OCI-LY1 (cell line): ENCODE results near the gene CC2D2A.

Experiments used
- H2AFZ ChIP-seq: fragments of 200-600 bp; sonication (generic), shearing (Covaris generic); 2 replicates; pipeline ENCODE4 v1.6.0; 2014; ENCODE audit warnings: antibody characterized with exemption, mild to moderate bottlenecking, low read length
- H3F3A ChIP-seq: fragments of 200-600 bp; sonication (generic), shearing (Covaris generic); 2 replicates; pipeline ENCODE4 v1.6.0; 2014; ENCODE audit warnings: mild to moderate bottlenecking, antibody characterized with exemption, low read length, moderate library complexity; ENCODE audit not compliant: insufficient read depth
- H3K27ac ChIP-seq: fragments of 200-600 bp; sonication (generic); 2 replicates; pipeline ENCODE4 v1.5.1; 2014; ENCODE audit warnings: low read length, mixed run types, mild to moderate bottlenecking, low read depth; ENCODE audit not compliant: poor library complexity, severe bottlenecking
- H3K27me3 ChIP-seq: fragments of 200-600 bp; sonication (generic); 2 replicates; pipeline ENCODE4 v1.6.0; 2014; ENCODE audit warnings: antibody characterized with exemption, mild to moderate bottlenecking, low read length, moderate library complexity; ENCODE audit not compliant: insufficient read depth
- H3K36me3 ChIP-seq: fragments of 200-600 bp; sonication (generic); 2 replicates; pipeline ENCODE4 v1.6.1; 2014; ENCODE audit warnings: mild to moderate bottlenecking, antibody characterized with exemption, low read length, moderate library complexity, mixed read lengths; ENCODE audit not compliant: insufficient read depth
- H3K4me1 ChIP-seq: fragments of 200-600 bp; sonication (generic); 2 replicates; pipeline ENCODE4 v1.5.1; 2014; ENCODE audit warnings: mild to moderate bottlenecking, low read length, moderate library complexity; ENCODE audit not compliant: insufficient read depth, severe bottlenecking
- H3K4me2 ChIP-seq: fragments of 200-600 bp; sonication (generic), shearing (Covaris generic); 2 replicates; pipeline ENCODE4 v1.6.1; 2014; ENCODE audit warnings: low read length
- H3K4me3 ChIP-seq: fragments of 200-600 bp; sonication (generic); 2 replicates; pipeline ENCODE4 v1.5.1; 2014; ENCODE audit warnings: low read length, low read depth, mild to moderate bottlenecking, mixed read lengths; ENCODE audit not compliant: poor library complexity, severe bottlenecking
- H3K79me2 ChIP-seq: fragments of 200-600 bp; shearing (Covaris generic); 2 replicates; pipeline ENCODE4 v1.6.1; 2016; ENCODE audit warnings: mixed run types, low read length, mixed read lengths; ENCODE audit not compliant: insufficient read depth
- H3K9ac ChIP-seq: fragments of 200-600 bp; sonication (generic), shearing (Covaris generic); 2 replicates; pipeline ENCODE4 v1.6.1; 2014; ENCODE audit warnings: mild to moderate bottlenecking, low read length, mixed read lengths
- H3K9me2 ChIP-seq: fragments of 200-600 bp; sonication (generic), shearing (Covaris generic); 2 replicates; pipeline ENCODE4 v1.6.1; 2014; ENCODE audit warnings: low read depth, mild to moderate bottlenecking, low read length, mixed read lengths
- H3K9me3 ChIP-seq: fragments of 200-600 bp; shearing (Covaris generic); 2 replicates; pipeline ENCODE4 v1.6.1; 2014; ENCODE audit warnings: low read length, mixed read lengths
- H4K20me1 ChIP-seq: fragments of 200-600 bp; sonication (generic), shearing (Covaris generic); 2 replicates; pipeline ENCODE4 v1.6.0; 2016; ENCODE audit warnings: mild to moderate bottlenecking, low read length; ENCODE audit not compliant: insufficient read depth
- CTCF ChIP-seq: fragments of 200-600 bp; sonication (generic), shearing (Covaris generic); IDR thresholded peaks from 2 replicates; pipeline ENCODE4 v1.5.1; 2017; ENCODE audit warnings: mild to moderate bottlenecking, antibody characterized with exemption, low read length, moderate library complexity, mixed read lengths
- EZH2 ChIP-seq: fragments of 200-600 bp; sonication (generic), shearing (Covaris generic); IDR thresholded peaks from 2 replicates; pipeline ENCODE4 v1.8.0; 2017; ENCODE audit warnings: borderline replicate concordance, mixed run types, mild to moderate bottlenecking, antibody characterized with exemption, low read length, moderate library complexity, mixed read lengths

Gene CC2D2A

GRCh38 chr4:15469402-15470127 lies at the start of gene CC2D2A:
TSS of gene CC2D2A (plus strand) at chr4:15469882. CDS start at chr4:15475933, 6,051 bp downstream.
- Histone ChIP-seq H3F3A (no peaks in the 10 kb centered on the region), H3K79me2 (no peaks in the 10 kb centered on the region), H3K36me3 (no peaks in the 10 kb centered on the region), H3K4me2 (no peak within 1 kb of the TSS), H3K9ac (no peak within 1 kb of the TSS), H3K27ac (no peak within 1 kb of the TSS), H3K4me1 (no peaks in the 10 kb centered on the region), H3K9me3 (no peaks in the 10 kb centered on the region), H3K27me3 (no peaks in the 10 kb centered on the region), H3K4me3 (no peak within 1 kb of the TSS), H2AFZ (no peak within 1 kb of the TSS), H3K9me2 (no peaks in the 10 kb centered on the region), H4K20me1 (no peaks in the 10 kb centered on the region)
- TF ChIP-seq EZH2 (no peak), CTCF (no peak)

DNA sequence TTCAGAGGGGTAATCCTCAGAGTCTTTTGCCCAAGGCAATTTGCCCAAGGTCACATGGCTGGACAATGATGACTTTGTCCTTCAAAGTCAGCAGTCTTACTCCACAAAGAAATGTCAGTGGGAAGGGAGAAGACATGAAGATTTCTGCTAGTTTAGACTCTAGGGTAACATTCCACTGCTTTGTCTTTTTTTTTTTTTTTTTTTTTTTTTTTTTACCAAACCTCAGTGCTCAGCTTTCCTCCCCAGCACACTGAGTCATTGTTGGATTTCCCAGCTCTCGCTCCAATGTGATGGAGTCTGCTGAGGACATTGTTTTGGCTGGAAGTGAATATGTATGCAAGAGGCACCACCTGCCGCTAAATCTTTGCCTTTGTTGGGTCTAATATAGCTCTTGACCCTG lies 49.0 kb upstream of the CC2D2A start:
- no peak overlapping the region for H3K27ac ChIP-seq
- no peaks in the 10 kb centered on the region for H3K9me3 ChIP-seq
- no peaks in the 10 kb centered on the region for H3K27me3 ChIP-seq
- H3K4me1 ChIP-seq = peaks cover 5% of the 10 kb centered on the region
- H4K20me1 ChIP-seq = no peaks in the 10 kb centered on the region
- no peak overlapping the region for H3K4me3 ChIP-seq
- H3K4me2 ChIP-seq = no peak overlapping the region
- H3K79me2 ChIP-seq = no peaks in the 10 kb centered on the region
- no peak overlapping the region for H2AFZ ChIP-seq
- H3K9me2 ChIP-seq = no peaks in the 10 kb centered on the region
- H3K9ac ChIP-seq = no peak overlapping the region
- TF ChIP-seq CTCF = no peak
- H3K36me3 ChIP-seq = no peaks in the 10 kb centered on the region
- no peaks in the 10 kb centered on the region for H3F3A ChIP-seq

GRCh38 chr4:15423285-15423711 lies 46.4 kb upstream of the CC2D2A start:
- no peaks in the 10 kb centered on the region for H4K20me1 ChIP-seq
- no peaks in the 10 kb centered on the region for H3K27me3 ChIP-seq
- no peak overlapping the region for H3K27ac ChIP-seq
- no peaks in the 10 kb centered on the region for H3F3A ChIP-seq
- H3K36me3 ChIP-seq = no peaks in the 10 kb centered on the region
- H3K79me2 ChIP-seq = no peaks in the 10 kb centered on the region
- H3K4me1 ChIP-seq = no peaks in the 10 kb centered on the region
- no peak for TF ChIP-seq CTCF
- TF ChIP-seq EZH2 = no peak
- H3K9me2 ChIP-seq = no peaks in the 10 kb centered on the region
- H3K9ac ChIP-seq = no peak overlapping the region
- H2AFZ ChIP-seq = no peak overlapping the region
- no peaks in the 10 kb centered on the region for H3K9me3 ChIP-seq
- no peak overlapping the region for H3K4me3 ChIP-seq
- no peak overlapping the region for H3K4me2 ChIP-seq
